Measurements from ENCODE around the gene ATXN1.

GRCh38 chr6:16713597-16713996 lies 47.7 kb downstream of the ATXN1 start:
- TF ChIP-seq CTCF (IDR thresholded peaks at IDR 0.05) (no peak), POLR2AphosphoS5 (IDR thresholded peaks at IDR 0.05) (no peak)
